Osteocyte (in vitro differentiated cells): Measurements from ENCODE around the gene PRKCE. TPM values are rescaled to one million over a fixed set of nuclear protein-coding genes. Genes with fewer than 3 reads are reported as not detected.

Experiments used
- DNase-seq: peaks from one replicate; pipeline ENCODE4 v3.0.0; 2021; ENCODE audit warnings: mixed read lengths; ENCODE audit not compliant: unreplicated experiment; ENCODE audit errors: extremely low spot score
- H3K27ac Mint-ChIP-seq: one replicate; pipeline ENCODE4 v1.8.0; 2021; ENCODE audit warnings: mild to moderate bottlenecking, mixed read lengths; ENCODE audit not compliant: unreplicated experiment
- H3K27me3 Mint-ChIP-seq: one replicate; pipeline ENCODE4 v1.8.0; 2021; ENCODE audit warnings: mixed read lengths; ENCODE audit not compliant: unreplicated experiment
- H3K36me3 Mint-ChIP-seq: one replicate; pipeline ENCODE4 v1.8.0; 2021; ENCODE audit warnings: mixed read lengths; ENCODE audit not compliant: unreplicated experiment
- H3K4me1 Mint-ChIP-seq: one replicate; pipeline ENCODE4 v1.8.0; 2021; ENCODE audit warnings: mixed read lengths; ENCODE audit not compliant: unreplicated experiment
- H3K4me3 Mint-ChIP-seq: one replicate; pipeline ENCODE4 v1.8.0; 2021; ENCODE audit warnings: mild to moderate bottlenecking, moderate library complexity, mixed read lengths; ENCODE audit not compliant: unreplicated experiment
- H3K9me3 Mint-ChIP-seq: one replicate; pipeline ENCODE4 v1.8.0; 2021; ENCODE audit warnings: mixed read lengths; ENCODE audit not compliant: unreplicated experiment
- CTCF ChIP-seq: fragments of 200-600 bp; sonication (generic); IDR thresholded peaks from 2 replicates; pipeline ENCODE4 v1.5.0; 2021; ENCODE audit warnings: antibody characterized with exemption, mild to moderate bottlenecking, moderate library complexity
- total RNA-seq: library from RNA; stranded (reverse); gene quantifications from 2 replicates; pipeline ENCODE4 v1.2.1, GENCODE V29; 2021

PRKCE gene
- total RNA-seq, 1 donor from 2014 or later: 13.8 TPM

GRCh38 chr2:45731141-45731540, 79.7 kb downstream of the PRKCE start:
- H3K4me3 Mint-ChIP-seq: no peak overlapping the region
- TF ChIP-seq CTCF: no peak
- no peaks in the 10 kb centered on the region for H3K4me1 Mint-ChIP-seq
- no peak overlapping the region for H3K27ac Mint-ChIP-seq
- no peak for DNase-seq
- H3K36me3 Mint-ChIP-seq: no peaks in the 10 kb centered on the region
- peaks cover 5% of the 10 kb centered on the region for H3K9me3 Mint-ChIP-seq
- H3K27me3 Mint-ChIP-seq: no peaks in the 10 kb centered on the region

GRCh38 chr2:45732436-45732835, 81.0 kb downstream of the PRKCE start:
- Mint-ChIP-seq H3K9me3 (peaks cover 5% of the 10 kb centered on the region), H3K27ac (no peak overlapping the region), H3K4me1 (no peaks in the 10 kb centered on the region), H3K27me3 (no peaks in the 10 kb centered on the region), H3K36me3 (no peaks in the 10 kb centered on the region), H3K4me3 (no peak overlapping the region)
- DNase-seq: no peak
- TF ChIP-seq CTCF: no peak

- Mint-ChIP-seq H3K4me1 (no peaks in the 10 kb centered on the region), H3K4me3 (no peak overlapping the region), H3K27me3 (no peaks in the 10 kb centered on the region), H3K27ac (no peak overlapping the region), H3K9me3 (peaks cover 5% of the 10 kb centered on the region), H3K36me3 (no peaks in the 10 kb centered on the region)
- no peak for DNase-seq
- no peak for TF ChIP-seq CTCF
These were observed 81.5 kb downstream of the PRKCE start for GRCh38 chr2:45732946-45733345.

- DNase-seq: no peak
- no peak overlapping the region for H3K27ac Mint-ChIP-seq
- peaks cover 5% of the 10 kb centered on the region for H3K9me3 Mint-ChIP-seq
- H3K4me3 Mint-ChIP-seq: no peak overlapping the region
- no peak for TF ChIP-seq CTCF
- no peaks in the 10 kb centered on the region for H3K4me1 Mint-ChIP-seq
- no peaks in the 10 kb centered on the region for H3K27me3 Mint-ChIP-seq
- no peaks in the 10 kb centered on the region for H3K36me3 Mint-ChIP-seq
These were observed 82.9 kb downstream of the PRKCE start for GRCh38 chr2:45734336-45734735.

GRCh38 chr2:45734952-45735351, 83.5 kb downstream of the PRKCE start:
- Mint-ChIP-seq H3K27ac (no peak overlapping the region), H3K4me3 (no peak overlapping the region), H3K36me3 (no peaks in the 10 kb centered on the region), H3K4me1 (no peaks in the 10 kb centered on the region), H3K27me3 (no peaks in the 10 kb centered on the region), H3K9me3 (peaks cover 5% of the 10 kb centered on the region)
- no peak for DNase-seq
- TF ChIP-seq CTCF: no peak
